HCT116 (cell line): ENCODE measurements around the gene CRYBG3. TPM values are rescaled to one million over a fixed set of nuclear protein-coding genes. Genes with fewer than 3 reads are reported as not detected.

Experiments used
- ATAC-seq: fragments of 200-7000 bp; cut with Tn5 transposase; 2 replicates; pipeline ENCODE4 v1.9.1; 2020; ENCODE audit warnings: mild to moderate bottlenecking, moderate library complexity
- BruUV-seq: library from RNA; stranded (reverse); fragments of 400-500 nt; replicated peaks from 2 replicates; lab custom pipeline; 2021; lab: Mats Ljungman, UMichigan
- CTCF ChIA-PET: fragments of 300-600 bp; sonication (Branson Sonifier 250); formaldehyde crosslinking; loops from one replicate; lab custom pipeline; 2021; ENCODE audit warnings: antibody characterized with exemption; lab: Charles Lee
- POLR2A ChIA-PET: fragments of 300-600, 350-600 bp; sonication (Branson Sonifier 250); formaldehyde crosslinking; loops from one replicate; lab custom pipeline; 2021; ENCODE audit warnings: antibody characterized with exemption; lab: Charles Lee
- RAD21 ChIA-PET, 2 experiments: fragments of 300-600 bp; sonication (Branson Sonifier 250); formaldehyde crosslinking; loops; one replicate each; lab custom pipeline; 2023; ENCODE audit warnings: low total read pairs in 2 of 2; ENCODE audit not compliant: uncharacterized antibody in 2 of 2, unreplicated experiment in 2 of 2, low non-redundant PET in 1 of 2; lab: Charles Lee
- DNase-seq: peaks from one replicate; pipeline ENCODE4 v3.0.0-alpha.2; 2010; ENCODE audit warnings: low read depth, low spot score
- H2AFZ ChIP-seq: fragments of 200-600 bp; shearing (Covaris generic), sonication (generic); 2 replicates; pipeline ENCODE4 v1.6.1; 2017; ENCODE audit warnings: low read depth, mixed run types, mixed read lengths, antibody characterized with exemption, low read length; ENCODE audit not compliant: poor library complexity, severe bottlenecking
- H3K27ac ChIP-seq: 2 replicates; pipeline ENCODE4 v1.5.1; 2012; ENCODE audit warnings: low read depth, low read length
- H3K27me3 ChIP-seq: fragments of 200-600 bp; sonication (generic); 2 replicates; pipeline ENCODE4 v1.6.1; 2016; ENCODE audit warnings: mixed run types, low read length, mixed read lengths; ENCODE audit not compliant: insufficient read depth
- H3K36me3 ChIP-seq, 2 experiments: fragments of 200-500 bp in 1 of 2; fragments of 200-600 bp in 1 of 2; sonication (Bioruptor generic) in 1 of 2; sonication (generic) in 1 of 2; 2 replicates each; pipeline versions ENCODE4 v1.5.1 to v1.6.1; 2014 to 2016; ENCODE audit warnings: low read length in 2 of 2, inconsistent platforms in 1 of 2, mixed read lengths in 1 of 2, mixed run types in 1 of 2; ENCODE audit not compliant: insufficient read depth in 2 of 2, control insufficient read depth in 1 of 2
- H3K4me1 ChIP-seq, 2 experiments: fragments of 200-600 bp in 1 of 2; sonication (generic) in 1 of 2; 2 replicates each; pipeline versions ENCODE4 v1.5.1 to v1.6.1; 2012 to 2017; ENCODE audit warnings: low read length in 2 of 2, inconsistent platforms in 1 of 2, mild to moderate bottlenecking in 1 of 2, mixed read lengths in 1 of 2, mixed run types in 1 of 2, moderate library complexity in 1 of 2; ENCODE audit not compliant: insufficient read depth in 2 of 2, control insufficient read depth in 1 of 2
- H3K4me2 ChIP-seq: fragments of 200-600 bp; sonication (generic); 2 replicates; pipeline ENCODE4 v1.6.1; 2017; ENCODE audit warnings: mixed run types, low read length, mixed read lengths
- H3K4me3 ChIP-seq, 2 experiments: fragments of 200-600 bp in 1 of 2; sonication (generic) in 1 of 2; replicated peaks in 1 of 2; 2 replicates each; pipeline ENCODE4 v1.5.1; 2011 to 2016; ENCODE audit warnings: low read length in 2 of 2, control low read depth in 1 of 2, low read depth in 1 of 2, mild to moderate bottlenecking in 1 of 2, mixed read lengths in 1 of 2, mixed run types in 1 of 2
- H3K79me2 ChIP-seq: fragments of 200-600 bp; sonication (generic); 2 replicates; pipeline ENCODE4 v1.6.1; 2017; ENCODE audit warnings: mild to moderate bottlenecking, mixed run types, low read length, moderate library complexity, mixed read lengths; ENCODE audit not compliant: insufficient read depth
- H3K9ac ChIP-seq: fragments of 200-600 bp; sonication (generic); 2 replicates; pipeline ENCODE4 v1.6.1; 2016; ENCODE audit warnings: low read length, mixed read lengths
- H3K9me2 ChIP-seq: fragments of 200-600 bp; sonication (generic), shearing (Covaris generic); 2 replicates; pipeline ENCODE4 v1.6.1; 2017; ENCODE audit warnings: mixed run types, mild to moderate bottlenecking, moderate library complexity; ENCODE audit not compliant: insufficient read depth
- H3K9me3 ChIP-seq, 2 experiments: fragments of 200-500 bp in 1 of 2; fragments of 200-600 bp in 1 of 2; sonication (Bioruptor generic) in 1 of 2; sonication (generic) in 1 of 2; 2 replicates each; pipeline ENCODE4 v1.6.1; 2014 to 2017; ENCODE audit warnings: low read length in 2 of 2, mixed read lengths in 2 of 2, inconsistent platforms in 1 of 2, low read depth in 1 of 2, mild to moderate bottlenecking in 1 of 2, mixed run types in 1 of 2, moderate library complexity in 1 of 2; ENCODE audit not compliant: control insufficient read depth in 1 of 2, insufficient read depth in 1 of 2
- H4K20me1 ChIP-seq: fragments of 200-600 bp; sonication (generic), shearing (Covaris generic); 2 replicates; pipeline ENCODE4 v1.6.1; 2017; ENCODE audit warnings: mixed run types, mild to moderate bottlenecking, moderate library complexity; ENCODE audit not compliant: insufficient read depth
- CTCF ChIP-seq, 3 experiments: fragments of 200-600 bp in 1 of 3; sonication (generic) in 1 of 3; IDR thresholded peaks in 2 of 3; conservative IDR thresholded peaks in 1 of 3; 2 replicates each; pipeline ENCODE4 v1.5.1; 2012 to 2017; ENCODE audit warnings: low read depth in 2 of 3, low read length in 2 of 3, antibody characterized with exemption in 1 of 3, borderline replicate concordance in 1 of 3, control low read depth in 1 of 3, mild to moderate bottlenecking in 1 of 3, mixed read lengths in 1 of 3, mixed run types in 1 of 3, moderate library complexity in 1 of 3; ENCODE audit not compliant: insufficient read depth in 1 of 3
- REST ChIP-seq: IDR thresholded peaks from 2 replicates; pipeline ENCODE4 v1.6.1; 2012; ENCODE audit warnings: low read depth
- SIN3A ChIP-seq: IDR thresholded peaks from 2 replicates; pipeline ENCODE4 v1.6.1; 2012; ENCODE audit warnings: low read depth
- ZFX ChIP-seq: fragments of 450-650 bp; IDR thresholded peaks from 2 replicates; pipeline ENCODE4 v1.6.1; 2017
- ZNF274 ChIP-seq: fragments of 200-500 bp; sonication (Bioruptor generic); IDR thresholded peaks from 2 replicates; pipeline ENCODE4 v1.6.1; 2014; ENCODE audit warnings: mild to moderate bottlenecking, low read depth, low read length, inconsistent platforms
- intact Hi-C: fragments of 100-400 bp; cut with micrococcal nuclease; formaldehyde crosslinking; loops from 2 replicates; pipeline ENCODE4 v1.10.0; 2022
- total RNA-seq: library from RNA; stranded (reverse); gene quantifications from one replicate; pipeline ENCODE4 v1.2.1, GENCODE V29; 2021; ENCODE audit not compliant: unreplicated experiment

Gene CRYBG3
- total RNA-seq, 1 experiment from 2014 or later = 7.5 TPM

- TF ChIP-seq REST (no peak), CTCF (IDR thresholded peaks at IDR 0.05 in 2 of 3, conservative IDR thresholded peaks at IDR 0.05 in 1 of 3; ENCODE audit: borderline replicate concordance in 1 of 3, insufficient read depth in 1 of 3, low read depth in 2 of 3, low read length in 2 of 3) (no peak), SIN3A (no peak)
These were observed 138.1 kb downstream of the CRYBG3 start (continued) for GRCh38 chr3:97959872-97960271.

- H3K4me2 ChIP-seq = no peak overlapping the region
- H3K4me3 ChIP-seq = no peak overlapping the region
- ATAC-seq = no peak
- H4K20me1 ChIP-seq = no peaks in the 10 kb centered on the region; the same call in 1 of the 2 replicates
- H3K36me3 ChIP-seq = peaks cover 5 to 44% of the 10 kb centered on the region in 2 experiments; a peak in 2 of 4 replicates
- H2AFZ ChIP-seq = no peak overlapping the region
- H3K9ac ChIP-seq = no peak overlapping the region
- no peak for TF ChIP-seq ZNF274
- TF ChIP-seq ZFX = no peak
- no TSS peak for BruUV-seq
- no peaks in the 10 kb centered on the region for H3K27me3 ChIP-seq
- ChIA-PET POLR2A (no interaction called here), RAD21 (no interaction called here), CTCF (no interaction called here)
- no peak overlapping the region for H3K27ac ChIP-seq
- intact Hi-C loops = no loop called here
- no peaks in the 10 kb centered on the region for H3K9me2 ChIP-seq
- no peaks in the 10 kb centered on the region for H3K4me1 ChIP-seq
- no peaks in the 10 kb centered on the region for H3K9me3 ChIP-seq
- H3K79me2 ChIP-seq = peaks cover 79% of the 10 kb centered on the region
- DNase-seq = no peak
These were observed 138.7 kb downstream of the CRYBG3 start for GRCh38 chr3:97960551-97960950.
